ENCODE measurements around the gene ZNF710.

- TF ChIP-seq, protein P1, sequence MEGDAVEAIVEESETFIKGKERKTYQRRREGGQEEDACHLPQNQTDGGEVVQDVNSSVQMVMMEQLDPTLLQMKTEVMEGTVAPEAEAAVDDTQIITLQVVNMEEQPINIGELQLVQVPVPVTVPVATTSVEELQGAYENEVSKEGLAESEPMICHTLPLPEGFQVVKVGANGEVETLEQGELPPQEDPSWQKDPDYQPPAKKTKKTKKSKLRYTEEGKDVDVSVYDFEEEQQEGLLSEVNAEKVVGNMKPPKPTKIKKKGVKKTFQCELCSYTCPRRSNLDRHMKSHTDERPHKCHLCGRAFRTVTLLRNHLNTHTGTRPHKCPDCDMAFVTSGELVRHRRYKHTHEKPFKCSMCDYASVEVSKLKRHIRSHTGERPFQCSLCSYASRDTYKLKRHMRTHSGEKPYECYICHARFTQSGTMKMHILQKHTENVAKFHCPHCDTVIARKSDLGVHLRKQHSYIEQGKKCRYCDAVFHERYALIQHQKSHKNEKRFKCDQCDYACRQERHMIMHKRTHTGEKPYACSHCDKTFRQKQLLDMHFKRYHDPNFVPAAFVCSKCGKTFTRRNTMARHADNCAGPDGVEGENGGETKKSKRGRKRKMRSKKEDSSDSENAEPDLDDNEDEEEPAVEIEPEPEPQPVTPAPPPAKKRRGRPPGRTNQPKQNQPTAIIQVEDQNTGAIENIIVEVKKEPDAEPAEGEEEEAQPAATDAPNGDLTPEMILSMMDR (IDR thresholded peaks at IDR 0.05 in 2 of 3, conservative IDR thresholded peaks at IDR 0.05 in 1 of 3; ENCODE audit: insufficient read depth in 2 of 3, low read depth in 1 of 3, low read length in 3 of 3) = no peak
- TF ChIP-seq CC2D1A (IDR thresholded peaks at IDR 0.05) (no peak), SREBF2 (CRISPR knock-in tag; IDR thresholded peaks at IDR 0.05) (no peak), EZH2 (IDR thresholded peaks at IDR 0.05; ENCODE audit: borderline replicate concordance, low read depth, low read length) (no peak), EGR1 (conservative IDR thresholded peaks at IDR 0.05) (no peak), JUN (IDR thresholded peaks at IDR 0.05; ENCODE audit: borderline replicate concordance, low read depth, low read length) (no peak), JUN (CRISPR knock-in tag; IDR thresholded peaks at IDR 0.05; ENCODE audit: borderline replicate concordance) (no peak)
Observed at GRCh38 chr15:89958107-89958805, 42.9 kb upstream of the ZNF710 start.

Measured in K562 (cell line).